ENCODE data around the gene ALOX15.
A peak's percentile ranks its signal among the peaks of the same experiment; 100 is the strongest.

- TF ChIP-seq CTCF (conservative IDR thresholded peaks at IDR 0.05; ENCODE audit: low read depth, low read length), result 0 out of 2 replicates have a peak, but pooled peaks have one; percentile 11
- TF ChIP-seq EZH2phosphoT487 (IDR thresholded peaks at IDR 0.05; ENCODE audit: borderline replicate concordance, low read length), result no peak
Observed at GRCh38 chr17:4583782-4584100, 57.7 kb downstream of the ALOX15 start.

All from PC-3 (cell line).